Testis (tissue), 2 donors: ENCODE results near the gene CIB4.

Experiments
- CTCF ChIP-seq, 3 experiments: fragments of 450-650 bp in 2 of 3; fragments of 200-600 bp in 1 of 3; sonication (generic) in 1 of 3; IDR thresholded peaks; one replicate each; pipeline ENCODE4 v1.5.1; 2016 to 2019; ENCODE audit warnings: antibody characterized with exemption in 3 of 3, mild to moderate bottlenecking in 2 of 3, moderate library complexity in 1 of 3
- POLR2A ChIP-seq: fragments of 450-650 bp; IDR thresholded peaks from one replicate; pipeline ENCODE4 v1.6.1; 2017; ENCODE audit warnings: antibody characterized with exemption, mild to moderate bottlenecking, moderate library complexity

- TF ChIP-seq POLR2A (no peak), CTCF (IDR thresholded peaks at IDR 0.05) (no peak)
Measured at GRCh38 chr2:26590980-26591618, 50.1 kb downstream of the CIB4 start.
